8988T (cell line): Measurements from ENCODE around the gene PARD6B.

Source experiments
- DNase-seq: peaks from one replicate; pipeline ENCODE4 v3.0.0; 2011

PARD6B gene

GRCh38 chr20:50724851-50725723 lies 6.3 kb upstream of the PARD6B start:
- DNase-seq: no peak

DNA sequence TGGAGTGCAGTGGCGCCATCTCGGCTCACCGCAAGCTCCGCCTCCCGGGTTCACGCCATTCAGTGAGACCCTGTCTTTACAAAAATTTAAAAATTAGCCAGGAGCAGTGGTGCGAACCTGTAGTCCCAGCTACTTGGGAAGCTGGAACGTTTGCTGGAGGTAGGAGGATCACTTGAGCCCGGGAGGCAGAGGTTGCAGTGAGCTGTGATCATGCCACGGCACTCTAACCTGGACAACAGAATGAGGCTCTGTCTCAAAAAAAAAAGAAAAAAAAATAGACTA lies 5.7 kb upstream of the PARD6B start:
- DNase-seq: no peak

DNA sequence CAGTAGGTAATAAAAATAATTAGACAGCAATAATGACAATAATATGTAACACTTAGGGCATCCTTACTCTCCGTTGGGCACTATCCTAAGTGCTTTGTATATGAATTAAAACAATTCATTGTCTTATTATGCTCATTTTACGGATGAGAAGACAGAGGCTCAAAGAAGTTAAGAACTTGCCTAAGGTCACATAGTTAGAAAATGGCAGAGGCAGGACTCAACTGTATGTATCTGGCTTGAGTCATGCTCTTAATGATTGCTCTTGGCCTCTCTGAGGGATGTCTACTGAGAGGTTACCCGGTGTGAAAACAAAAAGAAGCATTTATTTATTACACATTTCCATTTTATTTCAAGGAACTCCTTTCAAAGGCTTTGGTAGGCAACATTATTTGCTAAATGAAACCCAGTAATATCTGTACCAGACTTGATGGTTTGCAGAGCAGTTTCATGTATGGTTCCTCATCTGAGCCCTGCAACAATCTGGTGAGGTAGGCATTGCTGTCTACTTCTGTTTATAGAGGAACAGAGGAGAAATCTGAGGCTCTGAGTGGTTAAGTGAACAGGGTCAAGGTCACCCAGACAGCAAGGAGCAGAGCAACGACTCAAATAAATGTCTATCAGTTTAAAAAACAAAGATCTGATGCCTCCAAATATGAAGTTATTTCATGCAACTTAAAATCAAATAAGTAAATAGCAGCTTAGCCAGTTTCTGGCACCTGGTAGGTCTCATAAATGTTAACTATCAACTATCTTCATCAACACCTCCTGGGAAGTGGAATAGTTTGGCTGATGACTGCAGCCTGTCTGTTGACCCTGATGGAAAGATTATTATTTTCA lies 4.2 kb upstream of the PARD6B start:
- no peak for DNase-seq

- no peak for DNase-seq
These were observed 3.4 kb upstream of the PARD6B start for GRCh38 chr20:50727792-50728485.

- DNase-seq: no peak
These were observed 2.8 kb upstream of the PARD6B start for GRCh38 chr20:50728486-50728980.

- peak; percentile 37 for DNase-seq
These were observed 2.2 kb upstream of the PARD6B start for GRCh38 chr20:50728981-50729874.

GRCh38 chr20:50729901-50730764 lies 1.2 kb upstream of the PARD6B start:
- DNase-seq: no peak

DNA sequence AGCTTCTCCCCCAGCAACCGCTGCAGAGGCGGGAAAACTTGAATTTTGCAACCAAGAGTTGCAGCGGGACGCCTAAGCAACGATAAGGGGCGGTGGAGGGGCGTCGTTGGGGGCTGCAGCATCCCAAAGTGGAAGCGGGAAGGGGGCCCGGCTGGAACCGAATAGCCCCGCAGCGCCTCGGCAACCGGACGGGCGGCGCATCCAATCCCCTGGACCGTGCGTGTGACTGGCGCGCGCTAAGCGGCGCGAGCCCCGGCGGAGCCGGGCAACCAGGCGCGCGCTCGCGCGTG lies 670 bp upstream of the PARD6B start:
- DNase-seq: no peak

DNA sequence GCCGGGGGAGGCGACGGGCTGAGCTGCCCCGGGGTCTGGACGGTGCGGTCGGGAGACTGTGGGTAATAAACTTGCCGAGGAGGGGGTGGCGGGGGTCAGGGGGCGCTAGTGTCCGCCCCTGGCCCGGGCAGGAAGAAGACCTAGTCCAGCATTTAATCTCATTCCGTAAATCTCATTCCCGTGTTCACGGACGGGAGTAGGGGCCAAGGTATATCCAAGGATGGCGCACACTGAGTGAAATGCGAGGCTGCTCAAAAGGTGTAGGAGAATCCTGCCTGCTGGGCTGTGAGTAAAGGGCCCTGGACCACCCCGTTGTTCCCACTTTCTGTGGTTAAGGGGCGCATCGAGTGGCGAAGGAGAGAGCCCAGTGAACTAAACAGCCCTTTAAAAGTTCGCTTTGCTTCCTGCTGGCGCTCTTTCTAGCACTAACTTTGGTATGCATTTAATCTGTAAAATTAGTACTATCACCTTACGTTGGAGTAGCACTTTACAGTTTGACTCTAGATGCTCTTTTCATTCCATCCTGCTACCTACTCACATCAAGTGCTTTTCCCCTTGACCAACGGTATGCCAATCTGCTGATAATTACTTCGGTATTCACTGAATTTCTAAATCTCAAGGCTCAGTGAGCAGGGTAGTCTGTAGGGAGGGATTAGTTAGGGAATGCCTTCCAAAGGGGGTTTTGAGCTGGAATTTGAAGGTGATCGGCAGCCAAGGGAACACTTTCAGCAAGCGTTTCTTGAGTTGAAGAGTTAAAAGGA lies 730 bp downstream of the PARD6B start:
- no peak for DNase-seq

DNA sequence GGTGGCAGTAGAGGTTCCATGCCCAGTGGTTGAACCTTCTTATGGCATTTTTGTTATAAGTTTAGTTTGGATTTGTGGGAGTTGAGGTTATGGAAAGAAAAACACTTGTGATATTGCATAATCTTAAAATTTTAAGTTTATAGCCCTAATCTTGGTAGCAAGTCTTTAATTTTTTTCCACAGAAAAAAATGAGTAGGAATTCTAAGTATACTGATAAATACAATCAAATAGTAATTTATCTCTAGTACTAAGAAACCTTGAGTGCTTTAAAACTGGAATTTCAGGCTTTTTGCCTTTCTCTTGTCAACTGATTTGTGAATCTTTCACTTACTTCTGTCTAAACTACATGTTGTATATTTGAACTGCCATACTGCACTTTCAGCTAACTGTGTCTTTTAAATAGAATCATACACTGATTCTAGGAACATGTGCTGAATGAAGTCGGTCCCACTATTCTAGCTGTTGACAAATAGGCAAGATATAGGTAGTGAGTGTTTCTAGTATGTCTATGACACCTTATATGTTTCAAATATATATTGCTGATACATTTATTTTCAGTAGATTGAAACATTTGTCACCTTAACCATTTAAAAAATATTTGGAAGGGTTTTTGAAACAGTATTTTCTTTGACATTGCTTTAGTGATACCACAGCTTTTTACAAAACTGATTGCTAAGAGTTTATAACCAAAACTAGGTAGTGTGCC lies 2.4 kb downstream of the PARD6B start:
- no peak for DNase-seq

DNA sequence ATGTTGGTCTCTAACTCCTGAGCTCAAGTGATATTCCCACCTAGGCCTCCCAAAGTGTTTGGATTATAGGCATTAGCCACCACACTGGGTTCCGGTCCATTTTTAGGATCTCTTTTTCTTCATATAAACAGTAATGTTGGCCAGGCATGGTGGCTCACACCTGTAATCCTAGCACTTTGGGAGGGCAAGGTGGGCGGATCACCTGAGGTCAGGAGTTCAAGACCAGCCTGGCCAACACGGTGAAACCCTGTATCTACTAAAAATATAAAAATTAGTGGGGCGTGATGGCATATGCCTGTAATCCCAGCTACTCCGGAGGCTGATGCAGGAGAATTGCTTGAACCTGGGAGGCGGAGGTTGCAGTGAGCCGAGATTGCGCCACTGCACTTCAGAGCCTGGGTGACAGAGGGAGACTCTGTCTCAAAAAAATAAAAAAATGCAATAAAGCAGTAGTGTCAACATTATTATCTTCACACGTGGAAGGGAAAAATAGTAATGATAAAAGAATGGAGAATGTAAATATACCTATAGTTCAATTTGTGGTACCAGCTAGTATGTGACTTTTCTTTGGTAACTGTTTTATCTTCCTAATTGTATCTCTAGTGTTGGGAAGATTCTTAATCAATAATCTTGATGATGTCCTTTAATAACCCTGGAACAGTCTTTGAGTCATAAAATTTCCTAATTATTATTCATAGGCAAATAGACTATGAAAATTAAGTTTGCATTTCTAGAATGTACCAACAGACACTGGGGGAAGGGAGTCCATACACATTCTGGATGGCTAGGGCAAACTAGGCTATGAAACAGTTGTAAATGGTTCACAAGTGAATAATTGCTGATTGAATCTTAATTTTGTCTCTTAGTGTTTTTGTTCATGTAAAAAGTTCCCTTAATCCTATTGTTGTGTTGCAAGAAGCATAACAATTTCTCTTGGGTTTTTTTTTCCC lies 3.6 kb downstream of the PARD6B start:
- no peak for DNase-seq

- DNase-seq: no peak
These were observed 4.4 kb downstream of the PARD6B start for GRCh38 chr20:50735813-50736212.

- no peak for DNase-seq
These were observed 6.0 kb downstream of the PARD6B start for GRCh38 chr20:50737352-50737751.

DNA sequence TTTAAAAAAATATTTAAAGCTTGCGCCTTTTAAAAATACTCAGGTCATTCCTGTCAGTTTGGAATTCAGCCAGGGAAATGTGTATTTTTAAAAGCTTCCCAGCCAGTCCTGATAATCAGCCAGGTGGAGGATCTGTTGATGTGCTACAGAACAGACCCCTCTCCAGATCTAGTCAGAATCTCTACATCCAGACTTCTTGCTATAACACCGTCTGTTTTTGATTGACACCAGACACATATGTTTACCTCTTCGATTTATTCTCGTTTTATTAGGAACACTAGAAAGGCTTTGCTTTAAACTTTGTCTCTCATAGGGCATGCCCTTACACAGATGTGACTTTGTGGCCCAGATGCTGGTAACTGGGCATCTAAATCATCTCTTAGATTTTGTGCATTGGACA lies 11.7 kb downstream of the PARD6B start:
- no peak for DNase-seq

DNA sequence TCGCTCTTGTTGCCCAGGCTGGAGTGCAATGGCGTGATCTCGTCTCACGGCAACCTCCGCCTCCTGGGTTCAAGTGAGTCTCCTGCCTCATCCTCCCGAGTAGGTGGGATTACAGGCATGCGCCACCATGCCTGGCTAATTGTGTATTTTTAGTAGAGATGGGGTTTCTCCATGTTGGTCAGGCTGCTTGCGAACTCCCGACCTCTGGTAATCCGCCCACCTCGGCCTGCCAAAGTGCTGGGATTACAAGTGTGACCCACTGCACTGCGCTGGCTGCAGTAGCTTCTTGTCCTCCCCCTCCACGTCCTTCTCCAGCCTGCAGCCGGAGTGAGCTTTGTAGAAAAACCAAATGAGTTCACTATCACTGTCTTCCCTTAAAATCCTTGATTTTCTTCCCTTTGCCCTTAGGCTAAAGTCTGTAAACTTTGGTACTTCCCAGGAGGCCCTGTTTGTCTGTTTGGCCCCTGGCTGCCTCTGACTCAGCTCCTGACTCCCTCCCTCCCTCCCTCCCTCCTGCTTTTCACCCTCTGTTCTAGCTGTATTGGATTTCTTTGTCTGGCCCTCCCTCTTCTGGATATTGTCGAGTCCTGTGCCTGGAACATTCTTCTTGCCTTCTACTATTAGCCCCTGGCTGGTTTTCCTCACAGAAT lies 12.9 kb downstream of the PARD6B start:
- no peak for DNase-seq

- DNase-seq: no peak
These were observed 14.3 kb downstream of the PARD6B start for GRCh38 chr20:50745634-50746137.

- no peak for DNase-seq
These were observed 15.0 kb downstream of the PARD6B start for GRCh38 chr20:50746138-50746940.
